ENCODE data around the gene OXA1L.

- TF ChIP-seq CTCF (IDR thresholded peaks at IDR 0.05) (no peak), POLR2A (IDR thresholded peaks at IDR 0.05) (no peak)
These were observed 14.4 kb downstream of the OXA1L start for GRCh38 chr14:22780941-22781300.
